RPMI8226 (cell line): ENCODE results near the gene MEIS2.
A peak's percentile ranks its signal among the peaks of the same experiment; 100 is the strongest.

Experiments used
- DNase-seq: peaks from one replicate; pipeline ENCODE4 v3.0.0-alpha.2; 2015

MEIS2 gene

GRCh38 chr15:36888011-36888992, 212.0 kb downstream of the MEIS2 start:
- DNase-seq = no peak

GRCh38 chr15:36887214-36887961, 213.0 kb downstream of the MEIS2 start:
- no peak for DNase-seq

DNA sequence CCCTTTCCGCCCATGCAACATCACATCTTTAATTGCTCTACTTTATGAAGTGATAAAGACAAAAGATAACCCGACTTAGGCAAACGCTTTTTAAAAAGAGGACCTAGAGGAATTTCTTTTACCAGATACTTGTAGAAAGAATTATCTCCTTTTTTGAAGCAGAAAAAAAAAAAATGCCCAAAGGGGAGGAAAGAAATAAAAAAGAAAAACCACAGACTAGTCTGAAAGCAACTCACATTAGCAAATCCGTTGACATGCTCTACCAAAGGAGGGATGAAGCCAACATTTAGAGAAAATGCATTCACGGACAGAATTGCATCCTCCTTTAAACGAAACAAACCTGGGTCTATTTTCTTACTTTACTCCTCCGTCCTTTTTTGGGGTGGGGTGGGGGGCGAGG, 213.6 kb downstream of the MEIS2 start:
- no peak for DNase-seq

DNA sequence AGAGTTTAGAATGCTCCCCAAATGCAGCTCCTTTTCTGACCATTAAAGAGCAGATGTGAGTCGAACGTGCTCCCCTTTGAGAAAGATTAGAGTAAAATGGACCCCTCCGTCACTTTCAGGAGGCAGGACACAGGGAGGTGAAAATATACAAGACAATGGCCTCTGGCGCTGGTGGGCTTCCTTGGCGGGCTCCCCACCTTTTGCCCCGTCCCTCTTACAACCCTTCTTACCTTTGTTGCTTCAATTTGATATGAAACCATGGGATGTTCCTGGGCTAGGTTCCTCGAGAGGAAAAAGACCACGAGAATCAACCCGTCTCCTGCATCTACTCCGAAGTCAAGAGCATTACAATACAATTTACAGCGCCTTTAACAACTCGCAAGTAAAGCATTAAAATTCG, 214.2 kb downstream of the MEIS2 start:
- DNase-seq = no peak

- no peak for DNase-seq
Observed at GRCh38 chr15:36885771-36886170, 214.6 kb downstream of the MEIS2 start.

DNA sequence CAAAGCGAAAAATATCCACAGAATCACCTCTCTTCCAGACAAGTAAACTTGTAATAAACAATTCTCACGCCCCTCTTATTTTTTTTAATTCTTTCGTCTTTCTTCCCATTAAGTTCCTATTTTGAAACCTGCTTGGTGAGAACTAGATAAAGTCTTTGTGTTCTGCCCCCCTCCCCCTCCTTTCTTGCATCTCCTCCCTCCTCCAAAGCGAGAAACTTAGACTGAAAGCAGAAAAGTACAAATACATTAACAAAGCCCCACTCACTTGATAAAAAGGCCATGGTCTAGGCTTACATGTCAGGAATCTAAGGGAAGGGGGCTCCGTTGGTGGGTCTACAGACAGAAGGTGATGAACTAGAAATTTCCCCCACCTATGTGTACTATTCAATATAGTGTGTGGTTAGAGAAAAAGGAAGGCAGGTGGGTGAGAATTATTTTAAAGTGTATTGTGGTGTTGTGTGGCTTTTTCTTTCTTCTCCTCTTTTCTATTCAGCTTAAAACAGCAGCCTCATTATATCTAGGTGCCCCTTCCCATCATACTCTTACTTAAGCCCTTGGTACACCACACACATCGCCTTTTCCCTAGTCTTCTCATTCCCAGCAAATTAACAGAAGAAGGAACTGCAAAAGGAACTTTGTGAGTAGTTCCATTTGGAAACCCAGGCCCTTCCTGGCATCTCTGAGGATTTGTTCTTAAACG, 215.3 kb downstream of the MEIS2 start:
- DNase-seq = no peak

GRCh38 chr15:36884518-36884875, 215.9 kb downstream of the MEIS2 start:
- no peak for DNase-seq

DNA sequence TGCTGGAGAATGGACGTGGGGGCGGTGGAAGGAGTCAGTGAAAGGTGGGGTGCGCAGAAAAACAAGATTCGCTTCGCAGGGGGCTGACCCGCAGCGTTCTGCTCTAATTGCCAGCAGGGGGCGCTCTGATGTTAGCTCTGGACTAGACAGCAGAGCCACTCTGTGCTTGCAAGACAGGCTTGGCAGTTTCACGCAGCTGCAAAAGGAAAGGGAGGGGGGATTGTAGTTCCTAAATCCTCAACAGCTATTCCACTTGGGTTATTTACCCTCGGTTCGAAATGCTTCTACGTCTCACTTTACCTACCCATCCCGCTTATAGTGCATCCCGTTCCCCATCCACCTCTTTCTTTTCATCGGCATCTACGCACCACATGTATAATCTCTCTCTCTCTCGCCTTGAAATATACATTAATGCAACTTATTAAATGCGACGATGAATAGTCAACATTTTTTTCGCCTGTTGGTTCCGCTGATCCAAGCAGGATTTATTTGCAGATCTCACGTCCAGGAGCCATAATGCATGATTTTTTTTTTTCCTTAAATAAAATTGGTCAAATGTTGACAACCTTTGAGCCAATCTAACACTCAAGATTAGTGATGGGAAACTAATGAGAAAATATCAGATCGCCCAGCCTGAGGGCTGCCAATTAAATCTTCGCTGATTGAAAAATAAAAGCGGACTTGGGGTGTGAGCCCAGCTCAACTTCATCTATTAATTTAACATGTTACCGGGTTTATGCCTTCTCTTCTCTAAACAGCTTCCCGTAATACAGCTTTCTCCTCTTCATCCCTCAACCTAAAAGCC, 216.4 kb downstream of the MEIS2 start:
- peak; percentile 69 for DNase-seq

DNA sequence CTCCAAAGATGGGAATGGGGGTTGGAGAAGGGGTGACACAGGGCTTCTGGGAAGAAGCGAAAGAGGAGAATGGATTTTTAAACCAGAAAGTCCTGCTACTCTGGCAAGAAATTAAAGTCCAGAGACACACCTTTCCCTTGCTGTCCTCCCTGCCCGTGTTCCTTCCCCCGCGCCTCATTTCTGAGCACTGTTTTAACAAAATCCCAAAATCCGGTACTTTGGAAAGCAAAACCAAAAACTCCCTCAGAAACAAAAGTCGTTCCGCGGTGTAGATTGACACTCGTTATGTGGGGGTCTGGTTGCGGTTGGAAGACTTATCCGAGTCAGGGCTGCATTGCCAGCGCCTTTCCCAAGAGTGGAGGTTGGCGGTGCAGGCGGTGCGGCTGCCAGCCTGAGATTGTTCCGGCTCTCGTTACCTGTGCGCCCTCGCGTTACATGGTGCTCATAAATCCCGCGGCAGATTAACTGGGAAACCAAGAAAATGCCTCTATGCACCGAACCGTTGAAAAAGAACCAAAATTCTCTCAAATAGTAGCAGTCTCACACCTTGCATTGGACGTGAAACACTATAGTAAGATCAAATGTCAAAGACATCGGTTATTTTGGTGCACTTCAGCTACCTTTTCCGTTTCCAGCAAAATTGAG, 217.7 kb downstream of the MEIS2 start:
- no peak for DNase-seq

DNA sequence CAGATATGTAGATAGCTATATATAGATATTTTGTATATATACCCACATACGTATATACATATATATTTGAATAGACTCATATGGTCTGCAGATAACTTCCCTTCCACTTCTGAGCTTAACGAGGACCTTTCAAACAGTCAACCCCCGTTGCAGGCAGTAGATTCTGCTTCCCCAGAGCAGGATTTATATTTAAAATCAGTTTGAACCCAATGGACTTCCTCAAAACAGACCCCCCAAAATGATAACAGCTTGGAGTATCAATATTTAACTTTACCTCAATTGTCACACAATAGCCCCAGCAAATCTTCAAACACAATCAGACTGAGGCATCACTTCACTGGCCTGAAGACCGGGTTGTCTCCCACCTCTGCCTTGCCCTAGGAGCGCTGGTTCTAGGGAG, 218.3 kb downstream of the MEIS2 start:
- DNase-seq = no peak

- DNase-seq = no peak
Observed at GRCh38 chr15:36881516-36881915, 218.8 kb downstream of the MEIS2 start.

GRCh38 chr15:36880913-36881460, 219.4 kb downstream of the MEIS2 start:
- no peak for DNase-seq

DNA sequence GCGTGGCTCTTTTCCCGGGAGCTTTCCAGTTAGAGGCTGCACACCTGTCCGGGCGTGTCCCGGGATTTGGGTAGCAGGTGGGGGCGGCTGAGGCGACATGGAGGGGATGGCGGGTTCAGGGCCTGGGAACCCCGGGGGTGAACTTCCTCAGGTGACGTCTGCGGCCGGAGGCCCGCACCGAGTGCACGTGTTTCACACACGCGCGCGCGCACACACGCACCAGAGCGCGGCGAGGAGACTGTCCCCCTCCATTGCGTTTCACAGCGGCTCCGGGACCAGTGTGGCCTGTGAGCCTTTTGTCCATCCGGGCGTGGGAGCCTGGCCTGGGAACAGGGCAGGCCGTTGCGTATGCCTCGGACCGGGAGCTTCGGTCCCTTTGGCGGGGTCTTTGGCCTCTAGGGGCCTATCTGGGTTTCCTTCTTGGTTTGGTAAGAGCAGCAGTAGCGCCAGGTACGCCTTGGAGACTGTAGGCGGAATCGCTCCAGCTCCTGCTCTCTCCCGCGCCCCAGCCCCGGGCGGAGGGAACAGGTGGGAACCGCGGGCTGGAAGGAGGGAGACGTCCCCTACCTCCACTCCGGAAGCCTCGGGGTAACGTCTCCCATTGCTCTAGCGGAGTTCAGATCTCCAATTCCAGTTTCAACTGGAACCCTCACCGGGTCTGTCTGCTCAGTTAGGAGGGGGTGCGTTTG, 220.0 kb downstream of the MEIS2 start:
- DNase-seq = no peak

GRCh38 chr15:36879568-36880222, 220.7 kb downstream of the MEIS2 start:
- DNase-seq = no peak

GRCh38 chr15:36878684-36879262, 221.6 kb downstream of the MEIS2 start:
- DNase-seq = no peak

GRCh38 chr15:36877796-36878683, 222.3 kb downstream of the MEIS2 start:
- DNase-seq = no peak

DNA sequence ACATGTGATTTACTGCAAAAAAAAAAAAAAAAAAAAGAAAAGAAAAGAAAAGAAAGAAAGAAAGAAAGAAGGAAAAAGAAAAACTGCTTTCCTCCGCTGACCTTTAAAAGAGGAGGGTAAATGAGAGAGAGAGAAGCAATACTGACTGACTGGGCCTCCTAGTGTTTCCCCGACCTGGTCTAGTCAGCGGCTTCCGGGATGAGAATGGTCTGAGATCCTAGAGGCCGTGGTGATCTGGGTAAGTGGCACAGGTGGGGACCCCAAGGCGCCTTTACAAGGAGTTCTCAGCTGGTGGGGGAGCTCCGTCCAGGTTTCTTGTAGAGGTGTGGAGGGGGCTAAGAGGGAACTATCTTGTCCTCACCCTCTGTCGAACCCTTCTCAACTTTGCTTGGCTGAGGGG, 223.1 kb downstream of the MEIS2 start:
- DNase-seq = no peak

- no peak for DNase-seq
Observed at GRCh38 chr15:36875740-36876334, 224.5 kb downstream of the MEIS2 start.

DNA sequence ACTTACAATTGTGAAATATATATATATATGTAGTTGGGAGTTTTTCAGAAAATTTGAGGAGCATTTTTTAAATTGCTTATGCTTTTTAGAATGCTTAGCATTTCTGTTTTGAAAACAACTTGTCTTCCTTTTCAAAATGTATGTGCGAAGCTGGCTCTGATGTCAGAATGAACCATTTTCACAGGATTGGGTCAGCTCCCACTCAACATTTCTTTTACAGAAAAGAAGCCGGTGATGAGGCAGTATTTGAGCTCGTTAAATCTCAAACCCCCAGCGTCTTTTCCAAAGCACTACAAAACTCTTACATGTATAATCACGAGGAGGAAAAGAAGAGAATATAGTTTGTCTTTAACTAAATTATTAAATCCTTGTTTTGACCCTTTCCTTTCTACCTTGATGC, 225.4 kb downstream of the MEIS2 start:
- no peak for DNase-seq
